Central memory CD8-positive, alpha-beta T cell (primary cell): ENCODE results near the gene OR51S1.

Experiments used
- ATAC-seq: fragments of 150-1000 bp; cut with Tn5 transposase; replicated peaks from 2 replicates; pipeline ENCODE4 v1.10.0; 2022; ENCODE audit warnings: mild to moderate bottlenecking, moderate FRiP score, moderate number of reproducible peaks; ENCODE audit not compliant: poor library complexity, severe bottlenecking; ENCODE audit errors: extremely low read depth
- DNase-seq, 2 donors: peaks; one replicate each; pipeline ENCODE4 v3.0.0; 2021; ENCODE audit warnings: low spot score in 2 of 2
- H3K27ac Mint-ChIP-seq: one replicate; pipeline ENCODE4 v1.8.0; 2022; ENCODE audit warnings: low read depth, mild to moderate bottlenecking, moderate library complexity, mixed read lengths
- H3K27me3 Mint-ChIP-seq: one replicate; pipeline ENCODE4 v1.8.0; 2022; ENCODE audit warnings: mixed read lengths
- H3K36me3 Mint-ChIP-seq: one replicate; pipeline ENCODE4 v1.8.0; 2022; ENCODE audit warnings: mild to moderate bottlenecking, moderate library complexity, mixed read lengths; ENCODE audit not compliant: insufficient read depth
- H3K4me1 Mint-ChIP-seq: one replicate; pipeline ENCODE4 v1.8.0; 2022; ENCODE audit warnings: mixed read lengths
- H3K4me3 Mint-ChIP-seq: one replicate; pipeline ENCODE4 v1.8.0; 2022; ENCODE audit warnings: mild to moderate bottlenecking, moderate library complexity, mixed read lengths
- H3K9me3 Mint-ChIP-seq: one replicate; pipeline ENCODE4 v1.8.0; 2022; ENCODE audit warnings: mixed read lengths

The OR51S1 gene, protein sequence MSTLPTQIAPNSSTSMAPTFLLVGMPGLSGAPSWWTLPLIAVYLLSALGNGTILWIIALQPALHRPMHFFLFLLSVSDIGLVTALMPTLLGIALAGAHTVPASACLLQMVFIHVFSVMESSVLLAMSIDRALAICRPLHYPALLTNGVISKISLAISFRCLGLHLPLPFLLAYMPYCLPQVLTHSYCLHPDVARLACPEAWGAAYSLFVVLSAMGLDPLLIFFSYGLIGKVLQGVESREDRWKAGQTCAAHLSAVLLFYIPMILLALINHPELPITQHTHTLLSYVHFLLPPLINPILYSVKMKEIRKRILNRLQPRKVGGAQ

DNA sequence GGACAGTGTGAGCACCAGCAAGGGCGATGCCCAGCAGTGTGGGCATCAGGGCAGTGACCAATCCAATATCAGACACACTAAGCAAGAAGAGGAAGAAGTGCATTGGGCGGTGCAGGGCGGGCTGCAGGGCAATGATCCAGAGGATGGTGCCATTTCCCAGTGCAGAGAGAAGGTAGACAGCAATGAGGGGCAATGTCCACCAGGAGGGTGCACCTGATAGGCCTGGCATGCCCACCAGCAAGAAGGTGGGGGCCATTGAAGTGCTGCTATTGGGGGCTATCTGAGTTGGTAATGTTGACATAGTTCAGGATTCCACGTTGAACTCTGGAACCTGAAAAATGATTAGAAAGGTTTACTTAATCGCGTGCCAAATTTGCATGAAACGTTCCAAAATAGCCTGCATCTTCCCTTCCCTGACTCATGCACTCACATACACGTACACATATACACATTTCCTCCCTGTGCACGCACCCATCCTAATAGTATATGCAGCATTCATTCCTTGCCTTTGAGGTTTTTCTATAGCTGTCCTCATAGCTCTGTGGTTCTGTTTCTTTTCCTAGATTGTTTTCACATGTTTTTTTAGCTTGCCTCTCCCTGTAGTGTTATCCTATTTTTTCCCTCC is at the start of gene OR51S1:
OR51S1 (minus strand) TSS at position 301 of the 625 bp plus-strand sequence; CDS start at position 301, 0 bp downstream.
- H3K9me3 Mint-ChIP-seq: no peaks in the 10 kb centered on the region
- H3K27me3 Mint-ChIP-seq: peaks cover 11% of the 10 kb centered on the region
- H3K4me3 Mint-ChIP-seq: no peak within 1 kb of the TSS
- no peak within 1 kb of the TSS for H3K27ac Mint-ChIP-seq
- no peak for DNase-seq
- no peaks in the 10 kb centered on the region for H3K36me3 Mint-ChIP-seq
- no peaks in the 10 kb centered on the region for H3K4me1 Mint-ChIP-seq
- no peak for ATAC-seq

DNA sequence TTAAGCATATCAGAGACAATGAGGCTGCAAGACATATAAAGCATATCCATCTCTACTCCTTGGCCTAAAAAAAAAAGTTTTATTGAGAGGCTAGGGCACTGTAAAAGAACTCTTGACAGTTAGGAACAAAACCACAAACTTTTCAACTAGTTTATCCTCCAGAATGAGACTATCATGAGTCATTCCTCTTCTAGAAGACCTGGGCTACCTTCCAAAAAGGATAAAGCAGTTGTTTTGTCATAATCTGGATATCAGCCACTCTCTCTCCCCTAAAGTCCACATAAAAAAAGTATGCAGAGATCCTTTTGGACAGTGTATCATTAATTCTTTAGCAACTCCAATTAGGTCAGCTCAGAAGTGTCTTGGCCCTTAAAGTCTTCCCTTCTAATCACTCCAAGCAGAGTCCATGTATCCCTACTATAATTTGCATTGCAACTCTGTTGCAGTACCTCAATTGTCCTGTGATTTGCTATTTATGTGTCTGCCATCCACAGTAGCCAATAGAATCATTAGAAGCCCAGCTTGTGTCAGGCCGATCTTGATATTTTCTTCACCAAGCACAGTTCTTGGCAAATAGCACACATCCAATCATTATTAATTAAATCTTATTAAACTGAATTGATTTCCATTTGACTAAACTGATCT is 43.1 kb upstream of the OR51S1 start:
- no peak overlapping the region for H3K27ac Mint-ChIP-seq
- no peak for ATAC-seq
- H3K27me3 Mint-ChIP-seq: peaks cover 11% of the 10 kb centered on the region
- H3K36me3 Mint-ChIP-seq: no peaks in the 10 kb centered on the region
- peaks cover 6% of the 10 kb centered on the region for H3K9me3 Mint-ChIP-seq
- H3K4me1 Mint-ChIP-seq: no peaks in the 10 kb centered on the region
- DNase-seq: no peak
- no peak overlapping the region for H3K4me3 Mint-ChIP-seq

DNA sequence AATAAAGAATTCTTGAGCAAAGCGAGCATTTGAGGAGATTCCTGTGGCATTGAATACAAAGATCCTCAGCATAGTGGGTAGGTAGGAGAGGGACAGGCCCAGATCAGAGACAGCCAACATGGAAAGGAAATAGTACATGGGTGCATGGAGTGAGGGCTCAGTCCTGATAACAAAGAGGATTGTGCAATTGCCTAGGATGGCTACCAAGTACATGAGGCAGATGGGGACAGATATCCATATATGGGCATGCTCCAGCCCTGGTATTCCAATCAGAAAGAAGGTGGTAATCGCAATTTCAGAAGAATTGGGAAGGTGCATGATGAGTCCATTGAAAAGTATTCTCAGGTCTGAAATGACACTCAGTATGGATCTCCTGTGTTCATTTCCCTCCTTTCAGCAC is 41.3 kb upstream of the OR51S1 start:
- Mint-ChIP-seq H3K36me3 (peaks cover 2% of the 10 kb centered on the region), H3K4me3 (no peak overlapping the region), H3K9me3 (peaks cover 6% of the 10 kb centered on the region), H3K27me3 (peaks cover 11% of the 10 kb centered on the region), H3K4me1 (no peaks in the 10 kb centered on the region), H3K27ac (no peak overlapping the region)
- DNase-seq: no peak
- ATAC-seq: no peak

DNA sequence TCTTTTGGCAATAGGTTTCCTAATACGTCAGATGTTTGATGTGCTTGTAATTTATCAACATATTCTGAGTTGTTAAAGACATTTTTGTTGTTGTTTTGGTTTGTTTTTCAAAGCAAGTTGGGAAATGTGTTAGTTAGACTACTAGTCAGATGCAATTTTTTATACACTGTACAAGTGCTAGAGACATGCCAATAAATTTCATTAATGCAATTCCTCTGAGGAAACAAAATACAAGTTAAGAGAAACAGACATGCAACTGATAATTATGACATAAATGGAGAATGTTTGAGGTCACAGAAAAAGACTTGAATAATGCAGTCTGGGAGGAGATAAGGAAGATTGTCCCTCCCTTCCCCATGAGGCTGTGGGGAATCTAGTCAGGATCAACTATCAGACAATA is 38.6 kb upstream of the OR51S1 start:
- no peak overlapping the region for H3K27ac Mint-ChIP-seq
- H3K36me3 Mint-ChIP-seq: peaks cover 2% of the 10 kb centered on the region
- peaks cover 6% of the 10 kb centered on the region for H3K9me3 Mint-ChIP-seq
- H3K4me1 Mint-ChIP-seq: no peaks in the 10 kb centered on the region
- H3K4me3 Mint-ChIP-seq: no peak overlapping the region
- ATAC-seq (no peak), DNase-seq (no peak)
- peaks cover 11% of the 10 kb centered on the region for H3K27me3 Mint-ChIP-seq

DNA sequence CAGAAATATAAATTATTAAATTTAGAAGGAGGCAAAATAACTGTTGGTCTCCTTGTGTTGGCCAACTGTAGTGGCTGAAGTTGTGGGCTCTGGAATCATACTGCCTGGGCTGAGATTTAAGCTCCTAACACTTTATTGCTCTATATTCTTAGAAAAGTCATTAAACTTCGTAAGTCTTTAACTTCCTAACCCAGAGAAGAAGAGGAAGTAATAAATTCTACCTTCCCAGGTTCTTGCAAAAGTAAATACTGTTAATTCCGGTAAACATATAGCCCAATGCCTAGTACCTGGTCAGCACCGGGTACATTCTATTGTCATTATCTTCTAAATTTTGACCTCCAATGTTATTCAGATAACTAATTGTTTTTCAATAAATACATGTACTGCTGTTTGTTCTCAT is 37.2 kb upstream of the OR51S1 start:
- no peak for DNase-seq
- no peak for ATAC-seq
- peaks cover 2% of the 10 kb centered on the region for H3K36me3 Mint-ChIP-seq
- no peaks in the 10 kb centered on the region for H3K4me1 Mint-ChIP-seq
- H3K27me3 Mint-ChIP-seq: peaks cover 11% of the 10 kb centered on the region
- H3K27ac Mint-ChIP-seq: no peak overlapping the region
- H3K9me3 Mint-ChIP-seq: peaks cover 6% of the 10 kb centered on the region
- H3K4me3 Mint-ChIP-seq: no peak overlapping the region

DNA sequence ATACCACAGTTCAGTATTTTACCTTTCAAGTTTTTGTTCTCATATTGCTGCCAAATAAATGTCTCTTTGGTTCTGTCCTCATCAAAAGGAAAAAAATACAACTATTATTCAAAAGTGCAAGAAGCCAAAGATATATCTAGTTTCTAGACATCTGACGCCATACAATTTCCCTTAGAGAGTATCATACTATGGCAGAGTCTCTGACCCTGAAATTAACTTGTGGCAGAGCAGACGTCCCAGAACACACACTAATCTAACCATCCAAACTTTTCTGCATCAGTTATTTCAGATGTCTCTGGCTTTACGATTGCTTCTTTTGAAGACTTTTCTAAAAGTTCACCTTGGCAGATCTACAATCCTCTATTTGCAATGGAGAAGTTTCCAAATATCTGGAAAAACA is 35.4 kb upstream of the OR51S1 start:
- ATAC-seq (no peak), DNase-seq (no peak)
- H3K27ac Mint-ChIP-seq: no peak overlapping the region
- H3K9me3 Mint-ChIP-seq: no peaks in the 10 kb centered on the region
- H3K27me3 Mint-ChIP-seq: peaks cover 1% of the 10 kb centered on the region
- H3K36me3 Mint-ChIP-seq: peaks cover 2% of the 10 kb centered on the region
- no peaks in the 10 kb centered on the region for H3K4me1 Mint-ChIP-seq
- H3K4me3 Mint-ChIP-seq: no peak overlapping the region

DNA sequence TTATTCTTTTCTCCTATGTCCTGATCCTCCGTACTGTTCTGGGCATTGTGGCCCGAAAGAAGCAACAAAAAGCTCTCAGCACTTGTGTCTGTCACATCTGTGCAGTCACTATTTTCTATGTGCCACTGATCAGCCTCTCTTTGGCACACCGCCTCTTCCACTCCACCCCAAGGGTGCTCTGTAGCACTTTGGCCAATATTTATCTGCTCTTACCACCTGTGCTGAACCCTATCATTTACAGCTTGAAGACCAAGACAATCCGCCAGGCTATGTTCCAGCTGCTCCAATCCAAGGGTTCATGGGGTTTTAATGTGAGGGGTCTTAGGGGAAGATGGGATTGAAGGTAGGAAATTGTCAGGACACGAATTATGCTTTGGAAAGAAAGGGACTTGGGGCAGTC is 33.5 kb upstream of the OR51S1 start:
- Mint-ChIP-seq H3K4me1 (no peaks in the 10 kb centered on the region), H3K4me3 (no peak overlapping the region), H3K9me3 (no peaks in the 10 kb centered on the region), H3K36me3 (peaks cover 2% of the 10 kb centered on the region), H3K27ac (no peak overlapping the region), H3K27me3 (no peaks in the 10 kb centered on the region)
- ATAC-seq (no peak), DNase-seq (no peak)

DNA sequence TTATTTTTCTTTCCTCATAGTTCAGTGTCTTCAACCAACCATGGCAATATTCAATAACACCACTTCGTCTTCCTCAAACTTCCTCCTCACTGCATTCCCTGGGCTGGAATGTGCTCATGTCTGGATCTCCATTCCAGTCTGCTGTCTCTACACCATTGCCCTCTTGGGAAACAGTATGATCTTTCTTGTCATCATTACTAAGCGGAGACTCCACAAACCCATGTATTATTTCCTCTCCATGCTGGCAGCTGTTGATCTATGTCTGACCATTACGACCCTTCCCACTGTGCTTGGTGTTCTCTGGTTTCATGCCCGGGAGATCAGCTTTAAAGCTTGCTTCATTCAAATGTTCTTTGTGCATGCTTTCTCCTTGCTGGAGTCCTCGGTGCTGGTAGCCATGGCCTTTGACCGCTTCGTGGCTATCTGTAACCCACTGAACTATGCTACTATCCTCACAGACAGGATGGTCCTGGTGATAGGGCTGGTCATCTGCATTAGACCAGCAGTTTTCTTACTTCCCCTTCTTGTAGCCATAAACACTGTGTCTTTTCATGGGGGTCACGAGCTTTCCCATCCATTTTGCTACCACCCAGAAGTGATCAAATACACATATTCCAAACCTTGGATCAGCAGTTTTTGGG is 33.0 kb upstream of the OR51S1 start, which contains the start of gene OR51T1:
OR51T1 (plus strand) TSS at position 41 of the 641 bp plus-strand sequence; CDS start at position 41, 0 bp downstream.
- Mint-ChIP-seq H3K4me1 (no peaks in the 10 kb centered on the region), H3K9me3 (no peaks in the 10 kb centered on the region), H3K36me3 (peaks cover 2% of the 10 kb centered on the region), H3K4me3 (no peak within 1 kb of the TSS), H3K27ac (no peak within 1 kb of the TSS), H3K27me3 (no peaks in the 10 kb centered on the region)
- DNase-seq: no peak
- no peak for ATAC-seq

DNA sequence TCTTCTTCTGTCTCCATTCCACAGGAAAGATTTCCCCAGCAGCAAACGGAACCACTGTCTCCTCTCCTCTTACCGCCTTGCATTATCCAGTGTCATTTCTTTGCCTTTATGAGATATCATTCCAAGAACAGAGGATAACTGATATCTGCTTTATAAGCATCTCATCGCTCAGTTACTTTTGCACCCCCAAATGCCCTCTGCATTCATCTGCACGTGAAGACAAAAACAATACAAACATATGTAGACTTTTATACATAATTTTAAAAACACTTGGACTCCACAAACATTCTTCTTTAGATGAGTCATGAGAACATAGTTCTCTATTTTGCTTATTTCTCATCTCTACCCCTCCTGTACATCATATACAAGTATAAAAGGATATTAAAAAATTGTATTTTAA is 32.2 kb upstream of the OR51S1 start:
- H3K9me3 Mint-ChIP-seq: no peaks in the 10 kb centered on the region
- H3K27ac Mint-ChIP-seq: no peak overlapping the region
- DNase-seq: no peak
- ATAC-seq: no peak
- no peak overlapping the region for H3K4me3 Mint-ChIP-seq
- peaks cover 2% of the 10 kb centered on the region for H3K36me3 Mint-ChIP-seq
- H3K4me1 Mint-ChIP-seq: no peaks in the 10 kb centered on the region
- H3K27me3 Mint-ChIP-seq: no peaks in the 10 kb centered on the region

DNA sequence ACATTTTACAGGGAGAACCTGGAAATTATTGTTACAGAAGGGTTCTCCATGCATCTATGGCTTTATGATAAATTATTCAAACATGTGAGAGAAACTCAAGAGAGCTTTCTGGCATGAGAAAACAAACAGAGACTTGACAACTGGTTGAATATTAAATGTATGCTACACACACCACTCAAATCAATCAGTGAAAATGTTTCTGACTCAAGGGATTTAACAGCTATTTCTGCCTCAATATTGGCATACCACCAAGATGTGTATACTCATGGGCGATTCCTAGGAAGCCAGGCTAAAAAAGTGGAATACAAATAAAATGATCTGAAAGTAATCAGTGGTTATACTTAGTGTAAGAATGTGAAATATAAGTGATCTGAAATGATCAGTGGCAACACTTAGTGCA is 16.8 kb upstream of the OR51S1 start:
- no peak overlapping the region for H3K4me3 Mint-ChIP-seq
- no peaks in the 10 kb centered on the region for H3K9me3 Mint-ChIP-seq
- no peaks in the 10 kb centered on the region for H3K4me1 Mint-ChIP-seq
- ATAC-seq (no peak), DNase-seq (no peak)
- no peaks in the 10 kb centered on the region for H3K36me3 Mint-ChIP-seq
- H3K27ac Mint-ChIP-seq: no peak overlapping the region
- no peaks in the 10 kb centered on the region for H3K27me3 Mint-ChIP-seq

DNA sequence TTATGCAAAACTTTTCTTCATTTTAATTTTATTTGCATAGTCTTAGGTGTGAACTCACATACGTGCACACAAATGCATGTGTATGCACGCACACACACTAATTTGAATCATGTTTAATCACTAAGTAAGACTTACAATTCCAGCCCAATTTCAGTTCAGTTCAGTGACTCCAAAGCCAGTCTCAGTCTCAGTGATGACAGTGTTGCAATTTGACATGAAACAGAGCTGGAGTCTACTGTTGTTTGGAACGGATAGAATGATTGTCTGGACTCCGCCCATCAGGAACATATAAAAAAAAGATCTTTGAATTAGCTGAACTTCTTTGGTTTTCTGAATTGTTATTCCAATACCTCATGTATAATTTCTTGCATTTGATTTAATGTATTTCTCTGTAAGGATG is 14.9 kb upstream of the OR51S1 start:
- no peak for ATAC-seq
- Mint-ChIP-seq H3K36me3 (no peaks in the 10 kb centered on the region), H3K27me3 (no peaks in the 10 kb centered on the region), H3K4me3 (no peak overlapping the region), H3K4me1 (no peaks in the 10 kb centered on the region), H3K27ac (no peak overlapping the region), H3K9me3 (peaks cover 10% of the 10 kb centered on the region)
- no peak for DNase-seq

DNA sequence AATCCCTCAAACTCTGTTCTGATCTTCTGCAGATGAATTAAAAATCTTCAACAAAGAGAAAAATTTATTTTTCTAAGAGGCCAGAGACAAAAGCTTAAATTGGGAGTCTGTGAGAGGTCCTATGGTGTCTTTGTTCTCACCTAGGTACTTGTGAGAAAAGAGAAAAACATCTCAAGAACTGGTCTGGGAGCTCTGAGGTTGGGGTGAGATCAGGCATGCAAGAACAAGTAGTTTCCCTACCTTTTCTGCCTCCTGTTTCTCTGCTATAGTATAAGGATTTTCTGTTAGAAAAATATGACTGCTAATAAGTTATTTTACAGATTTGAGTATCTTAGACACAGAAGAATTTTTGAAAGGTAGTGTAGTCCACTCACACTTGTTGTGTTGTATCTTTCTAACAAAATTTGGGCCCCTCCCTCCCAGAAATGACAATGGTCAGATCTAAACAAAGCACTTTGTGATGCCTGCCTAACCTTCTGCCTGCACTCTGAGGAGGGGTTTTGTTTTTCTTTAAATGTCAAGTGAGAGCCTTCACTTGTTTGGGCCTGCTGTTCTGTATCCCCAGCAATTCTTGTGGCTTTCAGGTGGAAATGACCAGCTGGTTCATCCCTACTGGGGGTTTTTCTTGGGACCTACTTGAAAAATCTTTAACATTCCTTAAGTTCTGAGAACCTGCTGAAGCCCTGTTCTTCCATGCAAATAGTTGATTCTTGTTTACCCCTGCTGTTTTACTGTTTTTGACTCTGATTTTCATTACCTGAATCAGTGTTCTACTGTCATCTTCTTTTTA is 13.6 kb upstream of the OR51S1 start:
- peaks cover 10% of the 10 kb centered on the region for H3K9me3 Mint-ChIP-seq
- H3K4me3 Mint-ChIP-seq: no peak overlapping the region
- ATAC-seq (no peak), DNase-seq (no peak)
- H3K36me3 Mint-ChIP-seq: no peaks in the 10 kb centered on the region
- no peak overlapping the region for H3K27ac Mint-ChIP-seq
- H3K4me1 Mint-ChIP-seq: no peaks in the 10 kb centered on the region
- H3K27me3 Mint-ChIP-seq: no peaks in the 10 kb centered on the region
